Natural killer cell (primary cell): ENCODE results near the gene MMEL1. TPM values are rescaled to one million over a fixed set of nuclear protein-coding genes. Genes with fewer than 3 reads are reported as not detected.

Experiments used
- ATAC-seq, 3 donors: fragments of 150-1000 bp in 2 of 3; fragments of 200-7000 bp in 1 of 3; cut with Tn5 transposase; 1 replicate in 1 of 3; 2 replicates in 2 of 3; pipeline ENCODE4 v1.10.0; 2021; ENCODE audit warnings: mild to moderate bottlenecking in 2 of 3, moderate library complexity in 2 of 3
- DNase-seq, 2 donors: peaks; one replicate each; pipeline versions ENCODE4 v3.0.0 to v3.0.0-alpha.2; 2013 to 2021; ENCODE audit warnings: mixed read lengths in 1 of 2
- H3K27ac ChIP-seq: one replicate; pipeline ENCODE4 v1.5.1; 2013; ENCODE audit warnings: mild to moderate bottlenecking, low read length
- H3K27me3 ChIP-seq: one replicate; pipeline ENCODE4 v1.6.1; 2013; ENCODE audit warnings: low read length; ENCODE audit not compliant: control insufficient read depth, insufficient read depth
- H3K36me3 ChIP-seq: one replicate; pipeline ENCODE4 v1.6.1; 2013; ENCODE audit warnings: low read length; ENCODE audit not compliant: control insufficient read depth, insufficient read depth
- H3K4me1 ChIP-seq: one replicate; pipeline ENCODE4 v1.6.1; 2013; ENCODE audit warnings: low read length; ENCODE audit not compliant: control insufficient read depth, insufficient read depth
- H3K4me3 ChIP-seq: one replicate; pipeline ENCODE4 v1.5.1; 2013; ENCODE audit warnings: low read length
- H3K9me3 ChIP-seq: one replicate; pipeline ENCODE4 v1.6.1; 2013; ENCODE audit warnings: low read length; ENCODE audit not compliant: control insufficient read depth, insufficient read depth
- H3K27ac Mint-ChIP-seq, 2 donors: one replicate each; pipeline ENCODE4 v1.8.0; 2022; ENCODE audit warnings: mild to moderate bottlenecking in 2 of 2, mixed read lengths in 2 of 2, moderate library complexity in 1 of 2
- H3K27me3 Mint-ChIP-seq, 2 donors: one replicate each; pipeline ENCODE4 v1.8.0; 2022; ENCODE audit warnings: low read depth in 2 of 2, mixed read lengths in 2 of 2
- H3K36me3 Mint-ChIP-seq: one replicate; pipeline ENCODE4 v1.8.0; 2022; ENCODE audit warnings: mixed read lengths
- H3K4me1 Mint-ChIP-seq, 2 donors: one replicate each; pipeline ENCODE4 v1.8.0; 2022; ENCODE audit warnings: mixed read lengths in 2 of 2
- H3K4me3 Mint-ChIP-seq: one replicate; pipeline ENCODE4 v1.8.0; 2022; ENCODE audit warnings: mild to moderate bottlenecking, moderate library complexity, mixed read lengths
- H3K9me3 Mint-ChIP-seq, 2 donors: one replicate each; pipeline ENCODE4 v1.8.0; 2022; ENCODE audit warnings: mixed read lengths in 2 of 2
- WGBS: methylation state at CpG from one replicate; pipeline ENCODE4 v1.1.7; 2013; ENCODE audit warnings: missing lambda C conversion rate; ENCODE audit not compliant: insufficient coverage; 5-methylcytosine and 5-hydroxymethylcytosine counted together
- intact Hi-C: fragments of 100-400 bp; cut with micrococcal nuclease; formaldehyde crosslinking; loops from one replicate; pipeline ENCODE4 v1.14.2; 2022
- total RNA-seq, 4 donors: library from RNA; stranded (reverse); fragments of 120-200 nt in 1 of 4; gene quantifications; one replicate each; pipeline versions ENCODE4 v1.2.3 to v1.2.4, GENCODE V29; 2013 to 2022
- TF ChIP-seq, protein P1 (sequence below): fragments of 200-600 bp; IDR thresholded peaks from one replicate; pipeline ENCODE4 v1.8.0; 2022; ENCODE audit warnings: antibody characterized with exemption

The MMEL1 gene
- total RNA-seq, 3 donors from 2014 or later (not counting 1 experiment from before 2014, with no cell fraction given): 1.3 to 2.0 TPM; not detected in 1

DNA sequence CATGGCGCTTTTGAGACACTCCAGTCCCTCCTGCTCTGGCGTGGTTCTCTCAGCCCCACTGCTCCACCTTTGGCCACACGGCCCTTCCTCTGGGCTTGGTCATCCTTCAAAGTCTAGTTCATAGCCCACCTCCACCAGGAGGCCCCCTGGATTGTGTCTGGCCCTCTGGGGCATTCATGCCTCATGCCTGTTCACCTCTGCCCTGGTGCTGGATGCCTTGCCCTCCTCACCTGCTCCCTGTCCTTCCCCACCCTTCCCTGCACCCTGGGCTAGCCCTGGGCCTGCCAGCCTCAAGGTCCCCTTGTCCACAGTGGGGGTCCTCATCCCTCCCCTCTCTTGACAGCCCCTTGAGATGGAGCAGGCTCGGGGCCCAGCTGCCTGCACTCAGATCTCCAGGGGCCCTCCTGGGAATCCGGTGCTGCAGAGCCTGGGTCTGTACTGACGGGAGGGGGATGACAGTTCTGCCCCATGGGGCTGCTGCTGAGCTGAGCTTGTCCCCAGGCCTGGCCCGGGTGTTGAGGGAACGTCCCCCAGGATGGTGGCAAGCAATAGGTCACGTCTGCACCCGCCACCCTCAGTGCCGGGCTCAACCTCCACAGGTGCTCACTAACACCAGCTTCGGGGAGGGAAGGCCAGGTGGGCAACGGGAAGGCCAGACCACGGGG lies 27.8 kb downstream of the MMEL1 start:
- WGBS: 83% methylated on average over 14 of the region's 14 CpGs
- Mint-ChIP-seq H3K4me3 (no peak overlapping the region), H3K27me3 (peaks cover 8 to 12% of the 10 kb centered on the region in 2 donors), H3K4me1 (no peaks in the 10 kb centered on the region), H3K27ac (no peak overlapping the region), H3K9me3 (no peaks in the 10 kb centered on the region), H3K36me3 (no peaks in the 10 kb centered on the region)
- no peaks in the 10 kb centered on the region for H3K4me1 ChIP-seq
- no peak overlapping the region for H3K4me3 ChIP-seq
- H3K36me3 ChIP-seq: no peaks in the 10 kb centered on the region
- TF ChIP-seq, protein P1, sequence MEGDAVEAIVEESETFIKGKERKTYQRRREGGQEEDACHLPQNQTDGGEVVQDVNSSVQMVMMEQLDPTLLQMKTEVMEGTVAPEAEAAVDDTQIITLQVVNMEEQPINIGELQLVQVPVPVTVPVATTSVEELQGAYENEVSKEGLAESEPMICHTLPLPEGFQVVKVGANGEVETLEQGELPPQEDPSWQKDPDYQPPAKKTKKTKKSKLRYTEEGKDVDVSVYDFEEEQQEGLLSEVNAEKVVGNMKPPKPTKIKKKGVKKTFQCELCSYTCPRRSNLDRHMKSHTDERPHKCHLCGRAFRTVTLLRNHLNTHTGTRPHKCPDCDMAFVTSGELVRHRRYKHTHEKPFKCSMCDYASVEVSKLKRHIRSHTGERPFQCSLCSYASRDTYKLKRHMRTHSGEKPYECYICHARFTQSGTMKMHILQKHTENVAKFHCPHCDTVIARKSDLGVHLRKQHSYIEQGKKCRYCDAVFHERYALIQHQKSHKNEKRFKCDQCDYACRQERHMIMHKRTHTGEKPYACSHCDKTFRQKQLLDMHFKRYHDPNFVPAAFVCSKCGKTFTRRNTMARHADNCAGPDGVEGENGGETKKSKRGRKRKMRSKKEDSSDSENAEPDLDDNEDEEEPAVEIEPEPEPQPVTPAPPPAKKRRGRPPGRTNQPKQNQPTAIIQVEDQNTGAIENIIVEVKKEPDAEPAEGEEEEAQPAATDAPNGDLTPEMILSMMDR: no peak
- ATAC-seq (no peak), DNase-seq (no peak)
- no peaks in the 10 kb centered on the region for H3K27me3 ChIP-seq
- H3K9me3 ChIP-seq: no peaks in the 10 kb centered on the region
- no peak overlapping the region for H3K27ac ChIP-seq
- intact Hi-C loops: no loop called here

DNA sequence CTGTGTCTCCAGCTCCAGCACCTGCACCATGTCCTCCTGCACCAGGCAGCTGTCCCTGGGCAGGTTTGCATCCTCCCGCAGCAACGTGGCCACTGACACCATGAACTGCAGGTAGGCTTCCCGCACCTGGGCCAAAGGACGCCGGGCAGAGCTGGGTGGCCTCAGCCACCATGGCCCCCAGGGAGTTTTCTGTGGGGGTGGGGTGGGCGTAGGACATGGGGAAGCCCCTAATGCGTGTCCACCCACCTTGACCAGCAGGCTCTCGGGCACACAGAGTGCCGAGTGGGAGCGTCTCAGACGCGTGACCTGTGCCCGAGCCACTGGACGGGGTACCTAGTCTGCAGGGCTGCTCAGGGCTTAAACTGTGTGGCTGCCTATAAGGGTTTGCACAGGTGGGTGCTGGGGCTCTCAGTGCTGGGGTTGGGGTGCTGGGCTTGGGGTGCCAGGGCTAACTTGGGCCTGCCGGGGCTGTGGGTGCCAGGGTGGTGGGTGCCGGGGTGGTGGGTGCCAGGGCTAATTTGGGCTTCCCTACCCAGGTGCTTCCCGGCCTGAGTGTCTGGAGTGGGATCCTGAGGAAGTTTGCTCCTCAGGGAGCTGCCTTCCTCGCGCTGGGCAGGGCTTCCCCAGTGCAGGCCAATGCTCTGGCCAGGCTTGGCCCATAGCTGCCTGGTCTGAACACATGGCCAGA lies 28.5 kb downstream of the MMEL1 start:
- Histone ChIP-seq H3K4me3 (no peak overlapping the region), H3K9me3 (no peaks in the 10 kb centered on the region), H3K27ac (no peak overlapping the region), H3K27me3 (no peaks in the 10 kb centered on the region), H3K36me3 (no peaks in the 10 kb centered on the region), H3K4me1 (no peaks in the 10 kb centered on the region)
- H3K4me3 Mint-ChIP-seq: no peak overlapping the region
- ATAC-seq (no peak), DNase-seq (no peak)
- TF ChIP-seq, protein P1: no peak
- no peaks in the 10 kb centered on the region for H3K36me3 Mint-ChIP-seq
- H3K9me3 Mint-ChIP-seq: no peaks in the 10 kb centered on the region
- peaks cover 8 to 12% of the 10 kb centered on the region in 2 donors for H3K27me3 Mint-ChIP-seq
- intact Hi-C loops: no loop called here
- 89% methylated on average over 19 of the region's 19 CpGs for WGBS
- H3K27ac Mint-ChIP-seq: no peak overlapping the region
- no peaks in the 10 kb centered on the region for H3K4me1 Mint-ChIP-seq

DNA sequence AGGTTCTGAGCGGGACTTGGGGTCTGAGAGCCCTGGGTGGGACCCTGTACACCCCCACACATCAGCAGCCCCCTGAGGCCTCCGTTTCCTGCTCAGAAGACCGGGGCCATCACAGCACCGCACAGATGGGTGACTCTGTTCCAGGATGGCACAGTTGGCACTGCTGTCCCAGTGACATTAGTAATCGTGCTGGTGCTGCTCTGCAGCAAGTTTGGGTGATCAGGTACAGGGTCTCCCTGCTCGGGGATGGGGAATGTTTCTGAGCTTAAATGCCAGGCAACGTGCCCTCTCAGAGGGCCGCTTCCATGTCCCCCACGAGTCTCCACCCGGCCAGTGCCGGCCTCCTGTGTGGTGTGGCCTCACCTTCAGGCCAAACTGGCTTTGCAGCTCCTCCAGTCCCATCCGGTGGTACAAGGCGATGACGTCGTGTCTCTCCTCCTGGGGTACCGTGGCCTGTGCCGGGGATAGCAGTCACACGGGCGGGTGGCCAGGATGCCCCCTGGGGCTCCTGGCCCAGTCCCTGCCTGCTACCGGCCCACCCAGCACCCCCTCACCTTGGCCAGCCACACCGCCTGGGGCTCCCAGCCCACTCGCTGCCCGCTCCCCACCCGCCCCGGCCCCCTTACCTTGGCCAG lies 29.2 kb downstream of the MMEL1 start:
- TF ChIP-seq, protein P1: no peak
- Mint-ChIP-seq H3K4me3 (no peak overlapping the region), H3K9me3 (no peaks in the 10 kb centered on the region), H3K4me1 (no peaks in the 10 kb centered on the region), H3K27me3 (peaks cover 10 to 12% of the 10 kb centered on the region in 2 donors), H3K36me3 (no peaks in the 10 kb centered on the region), H3K27ac (no peak overlapping the region)
- H3K36me3 ChIP-seq: no peaks in the 10 kb centered on the region
- no peaks in the 10 kb centered on the region for H3K27me3 ChIP-seq
- no peaks in the 10 kb centered on the region for H3K9me3 ChIP-seq
- ATAC-seq: no peak
- H3K4me1 ChIP-seq: no peaks in the 10 kb centered on the region
- no peak overlapping the region for H3K4me3 ChIP-seq
- 87% methylated on average over 25 of the region's 25 CpGs for WGBS
- DNase-seq: no peak
- intact Hi-C loops: no loop called here
- no peak overlapping the region for H3K27ac ChIP-seq
